Calu3 (cell line): ENCODE data around the gene NTNG2. TPM values are rescaled to one million over a fixed set of nuclear protein-coding genes. Genes with fewer than 3 reads are reported as not detected.
A peak's percentile ranks its signal among the peaks of the same experiment; 100 is the strongest.

Experiments used
- BruUV-seq: library from RNA; stranded (reverse); fragments of 400-500 nt; replicated peaks from 2 replicates; lab custom pipeline; 2021; lab: Mats Ljungman, UMichigan
- CTCF ChIA-PET: fragments of 300-600 bp; sonication (Branson Sonifier 250); formaldehyde crosslinking; loops from one replicate; lab custom pipeline; 2022; ENCODE audit warnings: antibody characterized with exemption; lab: Charles Lee
- DNase-seq: peaks from one replicate; pipeline ENCODE4 v3.0.0; 2022
- H3K27ac Mint-ChIP-seq: one replicate; pipeline ENCODE4 v1.8.0; 2022; ENCODE audit warnings: mixed read lengths; ENCODE audit not compliant: unreplicated experiment
- H3K27me3 Mint-ChIP-seq: one replicate; pipeline ENCODE4 v1.8.0; 2022; ENCODE audit warnings: mixed read lengths; ENCODE audit not compliant: unreplicated experiment
- H3K36me3 Mint-ChIP-seq: one replicate; pipeline ENCODE4 v1.8.0; 2022; ENCODE audit warnings: mild to moderate bottlenecking, moderate library complexity, mixed read lengths; ENCODE audit not compliant: insufficient read depth, unreplicated experiment
- H3K4me1 Mint-ChIP-seq: one replicate; pipeline ENCODE4 v1.8.0; 2022; ENCODE audit warnings: mild to moderate bottlenecking, low read depth, mixed read lengths; ENCODE audit not compliant: unreplicated experiment
- H3K4me3 Mint-ChIP-seq: one replicate; pipeline ENCODE4 v1.8.0; 2022; ENCODE audit warnings: mild to moderate bottlenecking, low read depth, moderate library complexity, mixed read lengths; ENCODE audit not compliant: unreplicated experiment
- H3K9me3 Mint-ChIP-seq: one replicate; pipeline ENCODE4 v1.8.0; 2022; ENCODE audit warnings: low read depth, mixed read lengths; ENCODE audit not compliant: unreplicated experiment
- intact Hi-C: fragments of 100-400 bp; cut with micrococcal nuclease; formaldehyde crosslinking; loops from one replicate; pipeline ENCODE4 v1.10.0; 2022; ENCODE audit not compliant: unreplicated experiment
- total RNA-seq: library from RNA; stranded (reverse); gene quantifications from 2 replicates; pipeline ENCODE4 v1.2.3, GENCODE V29; 2022
- TF ChIP-seq, protein P1 (sequence below): fragments of 200-600 bp; IDR thresholded peaks from one replicate; pipeline ENCODE4 v1.8.0; 2022; ENCODE audit warnings: antibody characterized with exemption; ENCODE audit not compliant: unreplicated experiment

Gene NTNG2
- total RNA-seq, 1 experiment from 2014 or later = not detected

DNA sequence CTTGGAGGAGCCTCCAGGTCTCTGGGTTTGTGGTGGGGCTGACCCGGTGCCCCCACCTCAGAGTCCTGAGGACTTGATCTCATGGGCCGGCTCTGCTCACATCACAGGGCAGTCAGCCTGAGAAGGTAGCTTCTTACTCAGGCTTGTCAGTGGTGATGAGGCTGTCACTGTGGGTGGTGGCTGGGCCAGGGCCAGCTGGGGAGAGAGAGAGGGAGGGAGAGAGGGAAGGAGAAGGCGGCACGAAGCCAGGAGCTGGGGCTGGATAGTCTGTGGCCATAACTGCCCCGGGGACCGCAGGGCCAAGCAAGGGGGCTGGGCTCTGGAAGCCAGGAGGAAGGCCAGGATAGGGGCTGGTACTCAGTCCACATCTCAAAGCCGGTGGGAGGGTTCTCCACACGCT is 6.5 kb downstream of the NTNG2 start:
- H3K36me3 Mint-ChIP-seq = no peaks in the 10 kb centered on the region
- no peak overlapping the region for H3K27ac Mint-ChIP-seq
- intact Hi-C loops = no loop called here
- H3K27me3 Mint-ChIP-seq = peaks cover 97% of the 10 kb centered on the region
- TF ChIP-seq, protein P1, sequence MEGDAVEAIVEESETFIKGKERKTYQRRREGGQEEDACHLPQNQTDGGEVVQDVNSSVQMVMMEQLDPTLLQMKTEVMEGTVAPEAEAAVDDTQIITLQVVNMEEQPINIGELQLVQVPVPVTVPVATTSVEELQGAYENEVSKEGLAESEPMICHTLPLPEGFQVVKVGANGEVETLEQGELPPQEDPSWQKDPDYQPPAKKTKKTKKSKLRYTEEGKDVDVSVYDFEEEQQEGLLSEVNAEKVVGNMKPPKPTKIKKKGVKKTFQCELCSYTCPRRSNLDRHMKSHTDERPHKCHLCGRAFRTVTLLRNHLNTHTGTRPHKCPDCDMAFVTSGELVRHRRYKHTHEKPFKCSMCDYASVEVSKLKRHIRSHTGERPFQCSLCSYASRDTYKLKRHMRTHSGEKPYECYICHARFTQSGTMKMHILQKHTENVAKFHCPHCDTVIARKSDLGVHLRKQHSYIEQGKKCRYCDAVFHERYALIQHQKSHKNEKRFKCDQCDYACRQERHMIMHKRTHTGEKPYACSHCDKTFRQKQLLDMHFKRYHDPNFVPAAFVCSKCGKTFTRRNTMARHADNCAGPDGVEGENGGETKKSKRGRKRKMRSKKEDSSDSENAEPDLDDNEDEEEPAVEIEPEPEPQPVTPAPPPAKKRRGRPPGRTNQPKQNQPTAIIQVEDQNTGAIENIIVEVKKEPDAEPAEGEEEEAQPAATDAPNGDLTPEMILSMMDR = no peak
- no peak for DNase-seq
- H3K4me3 Mint-ChIP-seq = no peak overlapping the region
- no TSS peak for BruUV-seq
- H3K4me1 Mint-ChIP-seq = peaks cover 5% of the 10 kb centered on the region
- CTCF ChIA-PET = interaction anchor here (0.6 to 2.0 kb wide), 2 partner anchors 68 to 225 kb away, joined by 3 to 5 read pairs; no protein-coding TSS in a partner anchor
- H3K9me3 Mint-ChIP-seq = no peaks in the 10 kb centered on the region

DNA sequence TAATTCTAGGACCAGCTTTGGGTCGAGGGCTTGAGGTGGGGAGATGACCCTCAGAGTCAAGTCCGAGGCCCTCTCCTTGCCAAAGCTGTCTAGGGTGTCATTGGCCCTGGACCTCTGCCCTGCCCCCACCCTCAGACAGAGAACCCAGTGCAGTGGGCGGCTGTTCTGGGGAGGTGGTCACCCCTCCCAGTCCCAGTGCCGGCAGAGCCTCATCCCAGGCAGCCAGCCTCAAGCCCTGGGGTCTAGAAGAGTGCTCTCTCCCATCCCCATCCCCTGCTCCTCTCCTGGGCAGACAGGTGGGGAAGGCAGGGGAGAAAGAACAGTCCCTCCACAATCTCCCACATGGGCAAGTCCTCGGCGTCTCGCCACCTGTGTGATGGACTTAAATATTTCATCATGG is 7.0 kb downstream of the NTNG2 start:
- Mint-ChIP-seq H3K4me3 (no peak overlapping the region), H3K27ac (no peak overlapping the region), H3K36me3 (no peaks in the 10 kb centered on the region), H3K27me3 (peaks cover 97% of the 10 kb centered on the region), H3K9me3 (no peaks in the 10 kb centered on the region), H3K4me1 (peaks cover 5% of the 10 kb centered on the region)
- TF ChIP-seq, protein P1 = no peak
- DNase-seq = no peak
- intact Hi-C loops = no loop called here
- CTCF ChIA-PET = interaction anchor here (0.6 to 2.0 kb wide), 2 partner anchors 68 to 226 kb away, joined by 3 to 5 read pairs; no protein-coding TSS in a partner anchor
- no TSS peak for BruUV-seq

- intact Hi-C loops = no loop called here
- Mint-ChIP-seq H3K9me3 (no peaks in the 10 kb centered on the region), H3K4me3 (no peak overlapping the region), H3K27me3 (peaks cover 97% of the 10 kb centered on the region), H3K27ac (no peak overlapping the region), H3K36me3 (no peaks in the 10 kb centered on the region), H3K4me1 (no peaks in the 10 kb centered on the region)
- TF ChIP-seq, protein P1 = peak; percentile 82
- peak; percentile 54 for DNase-seq
- BruUV-seq = no TSS peak
- CTCF ChIA-PET = interaction anchor here (1.0 to 1.6 kb wide), 2 partner anchors 67 to 68 kb away, joined by 4 to 13 read pairs; no protein-coding TSS in a partner anchor
Measured at GRCh38 chr9:132169672-132170392, 8.0 kb downstream of the NTNG2 start.

- no TSS peak for BruUV-seq
- intact Hi-C loops = no loop called here
- H3K9me3 Mint-ChIP-seq = no peaks in the 10 kb centered on the region
- CTCF ChIA-PET = interaction anchor here (0.5 kb wide), 1 partner anchor 226 kb away, joined by 8 read pairs; no protein-coding TSS in a partner anchor
- no peaks in the 10 kb centered on the region for H3K4me1 Mint-ChIP-seq
- no peaks in the 10 kb centered on the region for H3K36me3 Mint-ChIP-seq
- TF ChIP-seq, protein P1 = no peak
- H3K27ac Mint-ChIP-seq = no peak overlapping the region
- peaks cover 97% of the 10 kb centered on the region for H3K27me3 Mint-ChIP-seq
- DNase-seq = no peak
- H3K4me3 Mint-ChIP-seq = no peak overlapping the region
Measured at GRCh38 chr9:132171702-132172101, 9.8 kb downstream of the NTNG2 start.
